Measurements from ENCODE around the gene LTBP2. TPM values are rescaled to one million over a fixed set of nuclear protein-coding genes. Genes with fewer than 3 reads are reported as not detected.

Gene LTBP2
- total RNA-seq, 1 donor from 2014 or later = 39.5 TPM

DNA sequence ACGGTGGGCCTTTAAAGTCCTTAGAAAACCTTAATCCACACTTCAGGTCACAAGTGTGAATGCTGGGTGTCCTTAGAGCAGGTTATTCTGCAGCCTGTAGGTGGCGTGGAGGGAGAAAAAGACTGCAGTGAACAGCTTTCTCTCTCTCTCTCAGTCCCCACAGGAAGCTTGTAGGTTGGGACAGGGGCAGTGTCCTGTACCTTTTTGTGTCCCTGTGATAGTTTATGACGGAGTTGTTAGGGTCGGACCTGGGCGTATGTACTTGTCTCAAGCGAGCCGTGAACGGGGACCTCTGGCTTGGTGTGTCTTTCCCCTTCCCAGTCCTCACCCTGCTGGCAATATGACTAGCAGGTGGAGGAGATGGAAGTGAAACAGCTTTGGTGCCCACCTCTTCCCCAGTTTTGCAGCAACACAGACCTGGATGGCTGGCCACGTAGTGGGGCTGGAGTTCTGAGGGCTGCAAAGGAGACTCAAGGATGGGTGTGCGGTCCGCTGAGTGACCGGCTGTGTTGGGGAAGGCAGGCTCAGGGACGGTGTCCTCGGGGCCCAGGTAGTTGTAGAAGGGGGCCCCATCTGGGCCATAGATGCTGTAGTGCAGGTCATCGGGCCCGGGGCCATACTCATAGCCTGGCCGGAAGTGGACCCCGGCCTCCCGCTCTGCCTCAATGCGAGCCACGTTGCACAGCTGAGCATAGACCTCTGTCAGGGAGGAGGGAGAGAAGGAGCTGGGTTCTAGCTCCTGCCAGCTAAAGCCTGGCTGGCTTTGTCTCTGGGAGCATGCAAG, 109.6 kb downstream of the LTBP2 start:
- Histone ChIP-seq H3K27me3 (ENCODE audit: low read depth) (no peaks in the 10 kb centered on the region), H3K9me3 (no peaks in the 10 kb centered on the region), H3K4me1 (no peaks in the 10 kb centered on the region), H3K36me3 (no peaks in the 10 kb centered on the region), H3K27ac (no peak overlapping the region), H3K4me3 (no peak overlapping the region)
- TF ChIP-seq, protein P1, sequence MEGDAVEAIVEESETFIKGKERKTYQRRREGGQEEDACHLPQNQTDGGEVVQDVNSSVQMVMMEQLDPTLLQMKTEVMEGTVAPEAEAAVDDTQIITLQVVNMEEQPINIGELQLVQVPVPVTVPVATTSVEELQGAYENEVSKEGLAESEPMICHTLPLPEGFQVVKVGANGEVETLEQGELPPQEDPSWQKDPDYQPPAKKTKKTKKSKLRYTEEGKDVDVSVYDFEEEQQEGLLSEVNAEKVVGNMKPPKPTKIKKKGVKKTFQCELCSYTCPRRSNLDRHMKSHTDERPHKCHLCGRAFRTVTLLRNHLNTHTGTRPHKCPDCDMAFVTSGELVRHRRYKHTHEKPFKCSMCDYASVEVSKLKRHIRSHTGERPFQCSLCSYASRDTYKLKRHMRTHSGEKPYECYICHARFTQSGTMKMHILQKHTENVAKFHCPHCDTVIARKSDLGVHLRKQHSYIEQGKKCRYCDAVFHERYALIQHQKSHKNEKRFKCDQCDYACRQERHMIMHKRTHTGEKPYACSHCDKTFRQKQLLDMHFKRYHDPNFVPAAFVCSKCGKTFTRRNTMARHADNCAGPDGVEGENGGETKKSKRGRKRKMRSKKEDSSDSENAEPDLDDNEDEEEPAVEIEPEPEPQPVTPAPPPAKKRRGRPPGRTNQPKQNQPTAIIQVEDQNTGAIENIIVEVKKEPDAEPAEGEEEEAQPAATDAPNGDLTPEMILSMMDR (IDR thresholded peaks at IDR 0.05) = peak; percentile 39
- ATAC-seq (peak; percentile 62 to 64), DNase-seq (no peak)
- intact Hi-C loops (cut with DNase I) = no loop called here

DNA sequence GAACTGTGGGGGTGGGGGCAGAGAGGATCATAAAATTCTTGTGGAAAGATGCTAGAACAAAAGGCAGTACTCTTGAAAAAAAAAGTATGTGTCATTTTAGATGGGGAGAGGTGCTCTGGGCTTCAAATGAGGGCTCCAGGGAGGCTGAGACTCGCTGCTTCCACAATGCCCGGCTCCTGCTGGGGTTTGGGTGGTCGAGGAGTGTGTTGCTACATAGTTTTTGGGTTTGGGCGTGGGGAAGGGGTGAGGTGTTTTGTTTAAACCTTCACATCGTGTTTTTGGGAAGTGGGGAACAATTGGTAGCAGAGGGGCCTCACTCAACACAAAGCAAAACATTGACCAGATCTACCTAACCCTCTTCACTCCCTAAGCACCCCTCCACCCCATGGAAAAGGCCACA, 110.3 kb downstream of the LTBP2 start:
- DNase-seq = no peak
- no peak for ATAC-seq
- no peak overlapping the region for H3K27ac ChIP-seq
- H3K4me3 ChIP-seq = no peak overlapping the region
- intact Hi-C loops (cut with DNase I) = no loop called here
- H3K9me3 ChIP-seq = no peaks in the 10 kb centered on the region
- TF ChIP-seq, protein P1 (IDR thresholded peaks at IDR 0.05) = no peak
- no peaks in the 10 kb centered on the region for H3K4me1 ChIP-seq
- H3K36me3 ChIP-seq = no peaks in the 10 kb centered on the region
- no peaks in the 10 kb centered on the region for H3K27me3 ChIP-seq (ENCODE audit: low read depth)

DNA sequence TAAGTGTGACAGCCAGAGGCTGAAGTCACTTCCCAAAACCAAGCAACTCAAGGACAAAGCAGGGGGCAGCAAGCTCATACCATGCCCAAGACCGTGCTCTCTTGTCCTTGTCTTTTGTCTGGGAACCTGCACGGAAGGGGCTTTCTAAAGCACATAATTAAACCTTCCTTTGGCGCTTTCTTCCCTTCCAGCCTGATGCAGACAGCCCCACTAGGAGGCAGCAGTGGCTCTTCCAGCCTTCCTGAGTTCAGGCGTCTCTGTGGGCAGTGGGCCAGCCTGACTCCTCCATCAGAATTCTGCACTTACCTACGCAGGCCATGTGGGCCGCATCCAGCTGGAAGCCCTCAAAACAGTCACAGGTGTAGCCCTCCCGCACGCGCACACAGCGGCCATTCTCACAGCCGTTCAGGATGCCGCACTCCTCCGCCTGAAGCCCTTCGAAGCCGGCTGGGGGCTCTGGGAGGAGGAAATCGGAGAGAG, 110.9 kb downstream of the LTBP2 start:
- DNase-seq (peak; percentile 83), ATAC-seq (peak; percentile 79 to 81)
- intact Hi-C loops (cut with DNase I) = no loop called here
- Histone ChIP-seq H3K27me3 (ENCODE audit: low read depth) (no peaks in the 10 kb centered on the region), H3K4me1 (no peaks in the 10 kb centered on the region), H3K27ac (no peak overlapping the region), H3K9me3 (no peaks in the 10 kb centered on the region), H3K36me3 (peaks cover 4% of the 10 kb centered on the region), H3K4me3 (no peak overlapping the region)
- TF ChIP-seq, protein P1 (IDR thresholded peaks at IDR 0.05) = peak; percentile 61

DNA sequence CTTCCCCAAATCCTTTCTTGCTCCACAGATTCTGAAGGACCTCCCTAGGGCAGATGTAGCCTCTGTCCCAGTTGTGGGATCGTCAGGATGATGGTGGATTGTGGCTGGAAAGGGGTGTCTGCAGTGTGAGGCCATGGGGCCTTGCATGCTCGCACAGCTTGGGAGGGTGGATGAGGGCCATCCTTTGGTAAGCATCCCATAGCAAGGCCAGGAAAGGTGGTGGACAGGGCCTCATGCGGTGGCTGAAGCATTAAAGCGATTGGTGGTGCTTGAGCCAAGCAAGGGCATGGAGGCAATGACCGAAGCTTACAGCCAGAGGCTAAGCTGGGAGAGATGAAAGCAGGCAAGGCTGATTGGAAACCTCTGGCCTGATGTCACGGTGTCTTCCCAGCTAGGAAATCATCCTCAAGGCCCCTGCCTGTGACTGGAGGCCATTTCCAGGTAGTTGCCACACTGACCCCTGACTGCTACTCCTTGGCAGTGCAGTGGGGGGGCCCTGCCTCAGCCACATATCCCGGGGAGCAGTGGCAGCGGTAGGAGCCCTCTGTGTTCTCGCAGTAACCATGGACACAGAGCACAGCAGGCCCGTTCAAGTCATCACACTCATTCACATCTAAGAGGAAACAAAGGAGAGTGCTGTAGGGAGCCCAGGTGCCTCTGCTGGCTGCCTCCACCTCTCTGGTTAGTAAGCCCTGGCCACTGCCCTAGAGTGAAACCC, 111.5 kb downstream of the LTBP2 start:
- ATAC-seq (peak in 1 of 2 donors; percentile 9), DNase-seq (no peak)
- Histone ChIP-seq H3K27ac (no peak overlapping the region), H3K27me3 (ENCODE audit: low read depth) (no peaks in the 10 kb centered on the region), H3K4me1 (peaks cover under 1% of the 10 kb centered on the region), H3K4me3 (no peak overlapping the region), H3K36me3 (peaks cover 10% of the 10 kb centered on the region), H3K9me3 (no peaks in the 10 kb centered on the region)
- TF ChIP-seq, protein P1 (IDR thresholded peaks at IDR 0.05) = no peak
- intact Hi-C loops (cut with DNase I) = no loop called here

DNA sequence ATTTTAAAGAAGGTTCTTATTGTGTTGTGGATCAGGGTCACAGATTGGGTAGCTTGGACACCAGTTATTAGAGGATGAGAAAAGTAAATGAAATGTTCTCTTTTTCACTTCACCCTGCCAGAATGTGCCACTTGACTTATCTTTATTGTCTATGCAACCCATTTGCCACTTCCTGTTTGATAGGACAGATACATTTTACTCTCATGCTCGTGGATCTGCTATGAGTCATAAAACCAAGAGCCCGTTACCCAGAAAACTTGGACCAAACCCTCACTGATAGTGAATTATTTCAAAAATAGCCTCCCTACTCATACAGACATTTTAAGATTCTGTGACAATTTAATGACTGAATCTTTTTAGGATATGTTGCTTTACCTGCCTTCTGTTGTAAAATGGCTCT, 116.7 kb downstream of the LTBP2 start:
- DNase-seq (no peak), ATAC-seq (no peak)
- H3K27ac ChIP-seq = no peak overlapping the region
- H3K9me3 ChIP-seq = no peaks in the 10 kb centered on the region
- H3K36me3 ChIP-seq = peaks cover 14% of the 10 kb centered on the region
- H3K27me3 ChIP-seq (ENCODE audit: low read depth) = no peaks in the 10 kb centered on the region
- intact Hi-C loops (cut with DNase I) = no loop called here
- TF ChIP-seq, protein P1 (IDR thresholded peaks at IDR 0.05) = no peak
- H3K4me3 ChIP-seq = no peak overlapping the region
- H3K4me1 ChIP-seq = peaks cover 30% of the 10 kb centered on the region

Data from lower lobe of right lung (tissue), 2 donors.